Mesothelial cell of epicardium (in vitro differentiated cells): ENCODE data around the gene RIPK3. TPM values are rescaled to one million over a fixed set of nuclear protein-coding genes. Genes with fewer than 3 reads are reported as not detected.
"Not testable (repeated sequence)": the region's sequence is repeated elsewhere in the genome, so short reads cannot be mapped to it uniquely, and the experiment has no call there.

ENCODE experiments used
- DNase-seq, 2 experiments: peaks; one replicate each; pipeline ENCODE4 v3.0.0; 2021; ENCODE audit warnings: low spot score in 2 of 2; ENCODE audit not compliant: unreplicated experiment in 2 of 2
- H3K27ac Mint-ChIP-seq: 2 replicates; pipeline ENCODE4 v1.8.0; 2021; ENCODE audit warnings: mixed read lengths
- H3K27me3 Mint-ChIP-seq: 2 replicates; pipeline ENCODE4 v1.8.0; 2021; ENCODE audit warnings: low read depth, mixed read lengths
- H3K36me3 Mint-ChIP-seq: 2 replicates; pipeline ENCODE4 v1.8.0; 2021; ENCODE audit warnings: mixed read lengths
- H3K4me1 Mint-ChIP-seq: 2 replicates; pipeline ENCODE4 v1.8.0; 2021; ENCODE audit warnings: mixed read lengths
- H3K4me3 Mint-ChIP-seq: 2 replicates; pipeline ENCODE4 v1.8.0; 2021; ENCODE audit warnings: mild to moderate bottlenecking, moderate library complexity, mixed read lengths
- H3K9me3 Mint-ChIP-seq: 2 replicates; pipeline ENCODE4 v1.8.0; 2021; ENCODE audit warnings: mixed read lengths
- total RNA-seq: library from RNA; stranded (reverse); gene quantifications from 3 replicates; pipeline ENCODE4 v1.2.1, GENCODE V29; 2021
- TF ChIP-seq, protein P1 (sequence below): fragments of 200-600 bp; sonication (generic); IDR thresholded peaks from one replicate; pipeline ENCODE4 v1.5.0; 2021; ENCODE audit warnings: antibody characterized with exemption; ENCODE audit not compliant: unreplicated experiment

The RIPK3 gene
- total RNA-seq, 1 donor from 2014 or later, result 2.0 TPM

DNA sequence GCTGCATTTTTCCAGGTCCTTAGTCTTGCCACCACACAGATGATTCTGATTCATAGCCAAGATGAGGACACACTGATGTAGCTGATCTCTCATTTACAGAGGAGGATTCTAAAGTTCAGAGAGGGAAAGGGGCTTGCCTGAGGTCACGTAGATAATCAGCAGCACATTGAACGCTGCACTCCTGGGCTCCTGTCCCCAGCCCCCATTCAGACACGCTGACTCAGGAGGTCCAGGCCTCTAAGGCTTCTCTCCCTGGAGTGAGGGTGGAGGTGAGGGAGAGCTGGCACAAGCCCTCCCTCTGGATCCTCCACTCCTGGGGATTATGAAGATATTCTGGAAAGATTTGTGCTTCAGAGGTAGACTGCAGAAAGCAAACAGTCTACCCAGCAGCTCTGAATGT lies 38.5 kb upstream of the RIPK3 start:
- TF ChIP-seq, protein P1, sequence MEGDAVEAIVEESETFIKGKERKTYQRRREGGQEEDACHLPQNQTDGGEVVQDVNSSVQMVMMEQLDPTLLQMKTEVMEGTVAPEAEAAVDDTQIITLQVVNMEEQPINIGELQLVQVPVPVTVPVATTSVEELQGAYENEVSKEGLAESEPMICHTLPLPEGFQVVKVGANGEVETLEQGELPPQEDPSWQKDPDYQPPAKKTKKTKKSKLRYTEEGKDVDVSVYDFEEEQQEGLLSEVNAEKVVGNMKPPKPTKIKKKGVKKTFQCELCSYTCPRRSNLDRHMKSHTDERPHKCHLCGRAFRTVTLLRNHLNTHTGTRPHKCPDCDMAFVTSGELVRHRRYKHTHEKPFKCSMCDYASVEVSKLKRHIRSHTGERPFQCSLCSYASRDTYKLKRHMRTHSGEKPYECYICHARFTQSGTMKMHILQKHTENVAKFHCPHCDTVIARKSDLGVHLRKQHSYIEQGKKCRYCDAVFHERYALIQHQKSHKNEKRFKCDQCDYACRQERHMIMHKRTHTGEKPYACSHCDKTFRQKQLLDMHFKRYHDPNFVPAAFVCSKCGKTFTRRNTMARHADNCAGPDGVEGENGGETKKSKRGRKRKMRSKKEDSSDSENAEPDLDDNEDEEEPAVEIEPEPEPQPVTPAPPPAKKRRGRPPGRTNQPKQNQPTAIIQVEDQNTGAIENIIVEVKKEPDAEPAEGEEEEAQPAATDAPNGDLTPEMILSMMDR, result no peak
- Mint-ChIP-seq H3K27me3 (no peaks in the 10 kb centered on the region), H3K36me3 (peaks cover 23% of the 10 kb centered on the region), H3K27ac (peak overlapping the region; percentile 39), H3K4me1 (peaks cover 46% of the 10 kb centered on the region), H3K4me3 (no peak overlapping the region), H3K9me3 (no peaks in the 10 kb centered on the region)
- no peak for DNase-seq

DNA sequence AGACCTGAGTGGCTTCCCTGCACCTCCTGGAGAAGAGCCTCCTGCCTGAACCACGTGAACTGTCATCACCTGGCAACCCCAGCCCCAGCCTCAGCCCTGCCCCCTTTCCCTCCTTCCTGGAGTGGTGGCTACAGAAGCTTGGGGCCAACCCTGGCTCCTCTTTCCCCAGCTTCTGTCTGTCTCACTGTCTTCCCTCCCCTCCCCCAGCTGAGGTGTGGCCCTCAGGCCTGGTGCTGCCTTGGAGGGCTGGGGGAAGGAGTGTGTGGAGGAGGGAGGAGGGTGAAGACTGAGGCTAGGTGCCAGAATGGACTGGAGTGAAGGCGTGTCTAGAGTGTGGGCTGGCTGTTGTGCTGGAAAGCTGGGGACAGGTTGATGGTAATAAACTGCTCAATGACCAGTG lies 37.9 kb upstream of the RIPK3 start:
- H3K36me3 Mint-ChIP-seq, result peaks cover 29% of the 10 kb centered on the region
- peak overlapping the region; percentile 83 for H3K27ac Mint-ChIP-seq
- H3K4me1 Mint-ChIP-seq, result peaks cover 50% of the 10 kb centered on the region
- no peak for DNase-seq
- TF ChIP-seq, protein P1, result no peak
- no peaks in the 10 kb centered on the region for H3K9me3 Mint-ChIP-seq
- H3K27me3 Mint-ChIP-seq, result no peaks in the 10 kb centered on the region
- no peak overlapping the region for H3K4me3 Mint-ChIP-seq

DNA sequence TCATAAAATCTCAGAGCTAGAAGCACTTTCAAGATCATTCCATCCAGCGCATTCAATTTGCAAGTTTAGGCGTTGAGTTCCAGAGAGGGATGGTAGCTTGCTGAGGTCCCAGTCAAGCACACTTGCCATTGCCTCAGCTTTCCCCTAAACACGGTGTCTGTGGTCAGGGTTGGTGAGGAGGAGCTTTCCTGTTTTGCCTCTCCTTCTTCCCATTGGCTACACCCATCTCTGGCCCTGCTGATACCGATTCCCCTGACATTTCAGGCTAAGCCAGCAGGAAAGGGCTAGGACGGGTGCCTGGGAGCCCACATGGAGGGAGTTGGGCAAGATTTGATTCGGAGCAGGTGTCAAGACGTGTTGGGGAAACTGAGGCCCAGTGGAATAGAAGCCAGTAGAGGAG lies 37.3 kb upstream of the RIPK3 start:
- peak overlapping the region; percentile 83 for H3K27ac Mint-ChIP-seq
- no peak for DNase-seq
- H3K36me3 Mint-ChIP-seq, result peaks cover 31% of the 10 kb centered on the region
- H3K4me1 Mint-ChIP-seq, result peaks cover 50% of the 10 kb centered on the region
- H3K4me3 Mint-ChIP-seq, result no peak overlapping the region
- no peaks in the 10 kb centered on the region for H3K9me3 Mint-ChIP-seq
- H3K27me3 Mint-ChIP-seq, result no peaks in the 10 kb centered on the region
- TF ChIP-seq, protein P1, result no peak

DNA sequence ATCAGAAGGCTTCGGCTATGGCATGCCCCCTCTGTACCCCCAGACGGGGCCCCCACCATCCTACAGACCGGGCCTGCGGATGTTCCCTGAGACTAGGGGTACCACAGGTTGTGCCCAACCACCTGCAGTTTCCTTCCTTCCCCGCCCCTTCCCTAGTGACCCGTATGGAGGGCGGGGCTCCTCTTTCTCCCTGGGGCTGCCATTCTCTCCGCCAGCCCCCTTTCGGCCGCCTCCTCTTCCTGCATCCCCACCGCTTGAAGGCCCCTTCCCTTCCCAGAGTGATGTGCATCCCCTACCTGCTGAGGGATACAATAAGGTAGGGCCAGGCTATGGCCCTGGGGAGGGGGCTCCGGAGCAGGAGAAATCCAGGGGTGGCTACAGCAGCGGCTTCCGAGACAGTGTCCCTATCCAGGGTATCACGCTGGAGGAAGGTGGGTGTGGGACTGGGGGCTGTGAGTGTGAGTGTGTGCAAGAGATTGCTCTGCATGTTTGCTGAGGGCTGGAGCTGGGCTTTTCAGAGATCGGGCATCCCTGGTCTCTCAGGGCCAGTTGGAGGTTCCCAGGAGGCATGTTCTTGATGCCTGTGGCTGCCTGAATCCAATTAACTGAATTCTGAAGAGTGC lies 36.8 kb upstream of the RIPK3 start:
- Mint-ChIP-seq H3K9me3 (no peaks in the 10 kb centered on the region), H3K4me3 (no peak overlapping the region), H3K36me3 (peaks cover 32% of the 10 kb centered on the region), H3K4me1 (peaks cover 50% of the 10 kb centered on the region), H3K27me3 (no peaks in the 10 kb centered on the region), H3K27ac (no peak overlapping the region)
- DNase-seq, result no peak
- TF ChIP-seq, protein P1, result no peak

DNA sequence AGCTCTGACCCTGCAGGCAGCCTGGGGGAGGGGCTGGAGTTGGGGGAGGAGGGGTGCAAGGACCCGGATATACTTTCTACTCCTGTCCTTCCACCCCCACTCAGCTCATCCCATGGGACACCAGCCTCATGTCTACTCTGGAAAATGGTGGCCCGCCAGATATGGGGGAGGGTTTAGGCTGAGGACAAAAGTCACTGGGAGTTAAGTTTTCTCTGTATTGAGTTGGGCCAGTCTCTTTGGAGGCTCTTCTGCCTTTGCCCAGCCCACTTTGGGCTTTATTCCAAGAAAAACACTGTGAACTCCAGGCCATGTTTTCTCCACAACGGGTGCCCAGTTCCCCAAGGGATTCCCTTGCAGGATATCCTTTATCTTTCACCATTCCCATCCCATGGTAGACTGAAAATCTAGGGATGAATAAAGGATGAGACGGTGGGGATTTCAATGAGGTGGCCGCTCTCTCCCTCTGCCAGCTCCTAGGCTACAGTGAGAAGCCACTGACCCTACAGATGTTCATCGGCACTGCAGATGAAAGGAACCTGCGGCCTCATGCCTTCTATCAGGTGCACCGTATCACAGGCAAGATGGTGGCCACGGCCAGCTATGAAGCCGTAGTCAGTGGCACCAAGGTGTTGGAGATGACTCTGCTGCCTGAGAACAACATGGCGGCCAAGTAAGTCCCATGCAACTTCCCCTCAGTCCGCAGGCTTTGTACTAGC lies 33.1 kb upstream of the RIPK3 start:
- TF ChIP-seq, protein P1, result no peak
- H3K27me3 Mint-ChIP-seq, result no peaks in the 10 kb centered on the region
- H3K9me3 Mint-ChIP-seq, result no peaks in the 10 kb centered on the region
- DNase-seq, result no peak
- H3K27ac Mint-ChIP-seq, result peak overlapping the region; percentile 87
- H3K4me1 Mint-ChIP-seq, result peaks cover 42% of the 10 kb centered on the region
- H3K4me3 Mint-ChIP-seq, result no peak overlapping the region
- H3K36me3 Mint-ChIP-seq, result peaks cover 33% of the 10 kb centered on the region

DNA sequence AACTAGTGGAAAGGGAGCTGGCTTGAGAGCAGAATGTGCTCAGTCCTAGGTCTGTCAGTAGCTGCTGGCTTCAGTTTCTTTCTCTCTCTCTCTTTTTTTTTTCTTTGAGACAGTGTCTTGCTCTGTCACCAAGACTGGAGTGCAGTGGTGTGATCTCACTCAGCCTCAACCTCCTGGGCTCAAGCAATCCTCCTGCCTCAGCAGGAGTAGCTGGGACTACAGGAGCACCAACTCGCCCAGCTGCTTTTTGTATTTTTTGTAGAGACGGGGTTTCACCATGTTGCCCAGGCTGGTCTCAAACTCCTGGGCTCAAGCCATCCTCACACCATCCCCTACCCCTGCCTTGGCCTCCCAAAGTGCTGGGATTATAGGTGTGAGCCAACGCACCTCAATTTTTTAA lies 31.8 kb upstream of the RIPK3 start:
- H3K27me3 Mint-ChIP-seq, DNase-seq, H3K9me3 Mint-ChIP-seq: not testable (repeated sequence)
- H3K27ac Mint-ChIP-seq, result peak overlapping the region; percentile 87
- H3K36me3 Mint-ChIP-seq, result peaks cover 26% of the 10 kb centered on the region
- peak overlapping the region; percentile 26 for H3K4me3 Mint-ChIP-seq
- H3K4me1 Mint-ChIP-seq, result peaks cover 37% of the 10 kb centered on the region
